ACHN (cell line): ENCODE results near the gene INAFM2.

Experiments
- DNase-seq: peaks from one replicate; pipeline ENCODE4 v3.0.0-alpha.2; 2015
- in situ Hi-C: cut with HindIII; loops from 2 replicates; pipeline ENCODE4 v1.10.0; 2017; ENCODE audit warnings: low sequenced_read_pairs, low pct_ligation_motif_present, low pct_unique_long_range_greater_than_20kb

The INAFM2 gene

DNA sequence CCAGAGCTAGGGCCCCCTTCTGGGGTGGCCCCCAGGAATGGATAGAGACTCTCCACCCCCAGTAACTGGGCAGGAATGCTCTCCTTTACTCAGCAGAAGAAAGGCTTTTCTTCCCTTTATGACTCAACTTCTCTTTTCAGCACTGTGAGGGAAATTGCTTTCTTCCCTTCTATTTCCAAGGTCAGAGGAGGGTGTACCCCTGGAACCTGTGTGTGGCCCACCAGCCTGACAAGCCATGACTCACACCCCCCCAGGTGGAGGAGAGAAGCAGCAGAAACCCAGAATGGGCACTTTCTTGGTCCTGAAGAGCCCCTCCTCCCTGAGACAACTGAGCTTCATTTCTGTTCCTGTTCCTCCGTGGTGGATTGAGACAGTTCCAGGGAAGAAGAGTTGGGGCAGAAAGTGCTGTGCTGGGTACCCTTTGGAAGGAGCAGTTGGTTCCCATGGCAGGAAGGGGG, 37.9 kb upstream of the INAFM2 start:
- no peak for DNase-seq
- in situ Hi-C loops, result no loop called here

DNA sequence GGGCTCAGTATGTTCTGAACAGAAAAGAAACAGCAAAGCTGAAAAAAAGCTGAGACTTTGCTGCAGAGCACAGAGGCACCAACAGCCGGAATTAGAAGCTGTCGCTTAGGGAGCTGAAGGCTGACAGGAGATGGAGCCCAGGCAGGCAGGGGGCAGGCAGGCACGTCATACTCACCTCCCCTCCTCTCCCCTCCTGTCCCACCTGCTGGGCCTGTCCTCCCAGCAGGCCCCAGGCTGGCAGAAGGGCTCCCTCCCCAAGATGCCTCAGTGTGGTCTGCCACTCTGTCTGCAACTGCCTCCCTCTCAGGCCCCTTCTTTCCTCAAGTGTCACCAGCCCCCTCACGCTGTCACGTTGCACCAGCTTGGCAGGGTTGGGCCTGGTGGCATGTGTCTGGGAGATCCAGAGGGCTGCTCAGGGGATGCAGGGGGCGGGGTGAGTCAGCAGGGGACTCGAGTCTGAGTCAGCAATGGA, 37.4 kb upstream of the INAFM2 start:
- DNase-seq, result no peak
- in situ Hi-C loops, result no loop called here

GRCh38 chr15:40286794-40287193, 36.7 kb upstream of the INAFM2 start:
- in situ Hi-C loops, result no loop called here
- no peak for DNase-seq

DNA sequence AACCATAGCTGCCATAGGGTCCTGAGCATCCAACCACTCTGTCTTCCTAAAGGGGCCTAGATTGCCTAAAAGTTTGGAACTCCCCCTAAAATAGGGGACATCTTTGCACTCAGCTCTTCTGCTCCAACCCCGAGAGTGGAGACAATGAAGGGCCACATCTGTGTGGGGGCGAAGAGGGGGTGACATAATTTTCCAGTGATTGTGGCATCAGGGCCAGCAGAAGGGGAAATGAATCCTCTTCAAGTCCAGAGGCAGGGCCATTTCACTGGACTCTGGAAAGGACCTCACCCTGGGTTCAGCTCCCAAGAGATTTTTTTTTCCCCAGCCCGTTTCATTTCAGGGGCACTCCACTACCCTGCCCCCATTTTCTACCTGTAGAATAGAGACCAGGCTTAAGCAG, 36.0 kb upstream of the INAFM2 start:
- DNase-seq, result no peak
- in situ Hi-C loops, result no loop called here

DNA sequence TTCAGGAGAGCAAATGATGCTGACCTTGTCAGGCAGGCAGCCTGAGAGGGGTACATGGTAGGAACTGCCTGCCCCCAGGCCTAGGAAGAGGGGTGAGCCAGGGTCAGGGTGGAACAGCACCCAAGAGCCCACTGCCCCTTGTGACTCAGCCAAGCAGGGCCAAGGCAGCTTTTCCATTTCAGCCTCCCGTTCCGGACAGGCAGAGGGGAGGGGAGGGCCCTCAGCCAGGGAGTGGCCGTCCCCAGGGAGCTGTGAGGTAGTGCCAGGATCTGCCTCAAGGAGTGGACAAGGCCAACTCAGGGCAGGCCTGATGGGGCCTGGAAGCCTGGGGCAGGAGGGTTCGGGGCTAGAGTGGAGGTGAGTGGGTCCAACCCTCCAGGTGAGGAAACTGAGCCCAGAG, 35.5 kb upstream of the INAFM2 start:
- in situ Hi-C loops, result no loop called here
- DNase-seq, result no peak

DNA sequence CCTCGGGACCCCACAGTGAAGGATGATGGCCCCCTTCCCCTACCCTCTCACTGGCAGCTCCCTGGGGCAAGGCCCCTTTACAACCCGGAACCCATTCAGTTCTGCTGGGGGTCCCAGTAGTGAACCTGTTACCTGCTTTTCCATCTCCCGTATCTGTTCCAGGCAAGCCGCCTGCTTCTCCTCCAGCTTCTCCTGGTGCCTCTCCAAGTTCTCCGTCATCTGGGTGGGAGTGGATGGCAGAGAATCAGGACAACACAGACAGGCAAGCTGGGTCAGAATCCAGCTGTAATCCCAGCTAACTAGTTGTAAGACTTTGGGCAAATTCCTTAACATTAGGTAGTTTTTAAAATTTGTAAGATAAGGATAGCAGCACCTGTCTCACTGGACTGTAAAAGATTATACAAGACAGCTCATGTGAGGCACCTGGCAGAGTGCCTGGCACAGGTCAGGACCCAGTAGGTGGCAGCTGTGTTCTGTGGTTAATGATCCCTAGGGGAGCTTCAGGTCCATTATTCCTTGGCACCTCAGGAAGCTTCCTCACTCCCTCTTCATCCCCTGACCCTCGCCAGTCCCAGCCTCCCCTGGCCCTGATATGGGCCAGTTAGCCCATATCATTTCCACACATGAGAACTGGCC, 34.2 kb upstream of the INAFM2 start:
- DNase-seq, result peak; percentile 42
- in situ Hi-C loops, result no loop called here

DNA sequence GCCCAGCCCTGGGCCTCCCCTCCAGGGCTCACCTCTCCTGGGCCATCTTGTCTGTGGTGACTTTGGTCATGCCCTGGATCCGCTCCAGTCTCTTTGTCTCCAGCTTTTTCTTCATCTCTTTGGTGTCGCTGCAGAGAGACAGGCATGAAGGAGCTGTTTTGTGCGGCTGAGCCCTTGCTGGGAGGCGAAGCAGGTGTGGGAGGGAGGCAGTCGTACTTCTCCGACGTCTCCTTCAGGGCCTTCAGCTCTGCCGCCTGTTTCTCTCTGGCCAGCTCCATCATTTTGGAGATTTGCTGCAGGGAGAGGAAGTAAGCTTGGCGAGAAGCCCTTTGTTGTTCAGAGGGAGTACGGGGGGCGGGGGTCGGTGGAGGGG, 33.0 kb upstream of the INAFM2 start:
- DNase-seq, result no peak
- in situ Hi-C loops, result no loop called here

GRCh38 chr15:40290918-40291574, 32.4 kb upstream of the INAFM2 start:
- in situ Hi-C loops, result no loop called here
- DNase-seq, result peak; percentile 66

DNA sequence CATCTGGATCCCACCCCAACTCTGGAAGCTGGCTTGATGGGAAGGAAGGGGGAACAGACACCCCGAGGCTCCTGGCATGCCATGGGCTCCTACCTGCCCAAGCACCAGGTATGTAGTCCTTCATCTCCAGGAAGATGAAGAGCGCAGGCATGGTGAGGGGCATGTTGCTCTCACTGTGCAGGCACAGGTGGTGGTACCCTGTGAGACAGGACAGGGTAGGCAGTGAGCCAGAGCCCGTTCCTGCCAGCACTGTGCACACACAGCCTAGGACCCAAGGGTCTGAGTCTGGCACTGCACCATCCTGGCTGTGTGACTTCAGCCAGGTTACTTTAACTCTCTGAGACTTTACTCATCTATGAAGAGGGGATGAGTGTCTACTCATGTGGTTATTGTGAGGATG, 31.2 kb upstream of the INAFM2 start:
- in situ Hi-C loops, result no loop called here
- no peak for DNase-seq

GRCh38 chr15:40293006-40293405, 30.5 kb upstream of the INAFM2 start:
- no peak for DNase-seq
- in situ Hi-C loops, result no loop called here

DNA sequence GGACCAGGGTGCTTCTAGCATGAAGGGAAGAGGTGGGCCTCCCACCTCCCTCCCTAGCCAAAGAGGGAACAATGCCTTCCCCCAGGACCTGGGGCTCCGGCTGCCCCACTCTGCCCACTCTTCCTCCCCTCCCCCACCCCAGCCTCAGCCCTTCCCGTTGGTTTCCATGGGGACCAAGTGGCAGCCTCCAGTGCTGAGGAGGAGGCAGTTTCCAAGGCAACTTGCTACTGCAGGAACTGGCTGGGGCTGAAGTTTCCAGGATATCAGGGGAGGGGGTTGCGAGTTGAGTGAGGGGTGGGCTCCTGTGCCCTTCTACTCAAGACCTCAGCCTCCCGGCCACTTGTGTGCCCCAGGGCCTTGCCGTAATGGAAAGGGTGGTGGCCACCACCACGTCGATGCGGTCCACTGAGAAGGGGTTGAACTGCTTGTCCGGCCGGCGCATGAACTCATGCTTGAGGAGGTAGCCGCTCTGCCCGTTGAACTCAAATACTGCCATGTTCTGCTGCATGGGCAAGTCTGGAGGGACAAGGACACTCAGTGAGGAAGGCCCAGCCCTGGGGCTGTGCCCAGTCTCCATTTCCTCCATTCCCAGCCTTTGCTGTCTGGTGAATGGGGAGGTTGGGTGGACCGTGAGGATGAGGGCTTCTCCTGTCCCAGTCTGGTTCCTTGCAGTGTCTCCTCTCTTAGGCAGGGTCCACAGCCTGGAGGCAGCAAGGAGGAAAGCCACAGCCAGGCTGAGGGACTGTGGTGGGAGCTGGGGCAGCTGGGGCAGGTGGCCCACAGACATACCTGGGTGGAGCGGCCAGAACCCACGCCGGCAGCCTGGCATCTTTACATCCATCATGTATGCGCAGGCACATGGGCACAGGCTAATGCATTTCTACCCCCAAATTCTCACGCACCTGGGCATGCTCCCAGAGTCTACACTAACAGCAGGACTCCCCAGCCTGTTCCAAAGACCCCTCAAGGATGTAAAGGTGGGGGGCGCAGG, 29.3 kb upstream of the INAFM2 start:
- no peak for DNase-seq
- in situ Hi-C loops, result no loop called here

DNA sequence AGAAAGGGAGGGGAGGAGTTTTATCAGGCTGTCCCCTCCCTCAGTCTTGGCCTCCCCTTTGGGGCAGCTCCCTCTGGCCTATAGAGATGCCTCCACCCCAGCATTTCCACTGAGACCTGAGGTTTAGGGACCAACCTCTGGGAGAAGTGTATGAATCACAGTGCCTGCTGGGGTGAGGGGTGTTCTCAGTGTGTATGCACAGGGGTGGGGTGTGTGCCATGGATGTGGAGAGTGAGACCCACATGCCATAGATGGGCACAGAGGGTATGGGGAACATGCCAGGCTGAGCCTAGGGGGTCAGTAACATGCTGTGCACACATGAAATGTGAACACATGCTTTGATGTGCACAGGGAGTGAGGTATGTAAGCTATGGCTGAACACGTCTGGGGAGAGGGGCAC, 28.2 kb upstream of the INAFM2 start:
- in situ Hi-C loops, result no loop called here
- DNase-seq, result no peak

GRCh38 chr15:40295877-40296560, 27.5 kb upstream of the INAFM2 start:
- in situ Hi-C loops, result no loop called here
- no peak for DNase-seq

- in situ Hi-C loops, result no loop called here
- no peak for DNase-seq
These were observed 26.8 kb upstream of the INAFM2 start for GRCh38 chr15:40296561-40297230.

DNA sequence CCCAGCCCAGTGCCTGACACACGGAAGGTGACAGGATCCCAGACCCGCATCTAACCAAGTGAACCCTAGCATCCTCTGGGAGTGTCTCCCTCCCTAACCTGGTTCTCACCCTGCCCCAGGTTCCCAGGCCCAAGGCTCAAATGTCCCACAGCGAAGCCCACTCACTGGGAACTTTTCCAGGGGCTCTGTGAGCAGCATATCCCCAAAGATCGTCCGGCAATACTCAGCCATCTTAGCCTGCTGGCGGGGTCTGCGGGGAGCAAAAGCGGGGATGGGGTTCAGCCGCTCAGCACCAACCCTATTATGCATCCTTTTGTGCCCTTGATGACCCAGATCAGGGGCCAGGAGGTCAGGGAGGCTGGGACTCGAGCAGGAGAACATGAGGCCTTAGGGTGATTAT, 26.1 kb upstream of the INAFM2 start:
- no peak for DNase-seq
- in situ Hi-C loops, result no loop called here

GRCh38 chr15:40298216-40298935, 25.1 kb upstream of the INAFM2 start:
- DNase-seq, result no peak
- in situ Hi-C loops, result no loop called here

DNA sequence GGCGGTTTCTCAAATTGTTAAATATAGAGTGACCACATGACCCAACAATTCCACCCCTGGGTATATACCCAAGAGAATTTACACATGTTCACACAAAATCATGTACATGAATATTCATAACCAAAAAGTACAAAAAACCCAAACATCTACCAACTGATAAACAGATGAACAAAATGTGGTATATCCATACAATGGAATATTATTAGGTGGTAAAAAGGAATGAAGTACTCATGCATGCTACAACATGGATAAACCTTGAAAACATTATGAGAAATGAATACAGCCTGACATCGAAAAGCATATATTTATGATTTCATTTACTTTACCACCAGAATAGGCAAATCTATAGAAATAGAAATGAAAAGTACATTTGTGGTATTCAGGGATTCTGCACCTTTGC, 23.1 kb upstream of the INAFM2 start:
- no peak for DNase-seq
- in situ Hi-C loops, result no loop called here

GRCh38 chr15:40300771-40301170, 22.7 kb upstream of the INAFM2 start:
- in situ Hi-C loops, result no loop called here
- DNase-seq, result no peak
